NCI-H1417 (cell line): ENCODE measurements around the gene NDUFAB1.
"Not testable (repeated sequence)": the region's sequence is repeated elsewhere in the genome, so short reads cannot be mapped to it uniquely, and the experiment has no call there.

Experiments used
- DNase-seq, 3 experiments: peaks; one replicate each; lab custom pipeline; 2025; lab: John Stamatoyannopoulos, UW

Gene NDUFAB1

GRCh38 chr16:23595951-23596720, at the start of gene NDUFAB1:
TSS of gene NDUFAB1 (minus strand) at chr16:23596316. CDS start at chr16:23596290, 26 bp downstream.
- peak; percentile 77 to 89 (median 88) for DNase-seq

DNA sequence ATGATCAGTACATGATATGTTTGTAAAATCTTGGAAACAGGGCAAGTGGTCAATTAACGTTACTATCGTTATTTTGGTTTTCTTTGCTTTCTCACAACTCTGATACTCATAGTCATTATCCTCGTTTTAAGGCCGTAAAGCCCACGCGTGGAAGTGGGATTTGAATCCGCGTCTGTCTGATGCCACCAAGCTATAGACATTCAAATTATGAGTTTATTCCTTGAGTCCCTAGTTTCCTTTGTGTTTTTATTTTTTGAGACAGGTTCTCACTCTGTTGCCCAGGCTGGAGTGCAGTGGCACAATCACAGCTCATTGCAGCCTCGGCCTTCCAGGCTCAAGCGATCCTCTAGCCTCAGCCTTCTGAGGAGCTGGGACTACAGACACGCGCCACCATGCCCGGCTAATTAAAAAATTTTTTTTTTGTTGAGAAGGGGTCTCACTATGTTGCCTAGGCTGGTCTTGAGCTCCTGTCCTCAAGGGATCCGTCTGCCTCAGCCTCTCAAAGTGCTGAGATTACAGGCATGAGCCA, 46.2 kb upstream of the NDUFAB1 start:
- no peak for DNase-seq

GRCh38 chr16:23640931-23641765, 45.0 kb upstream of the NDUFAB1 start, which contains the start of the genes DCTN5 and PALB2:
TSS of gene DCTN5 (plus strand) at chr16:23641466. CDS start at chr16:23641543, 77 bp downstream.
TSS of gene PALB2 (minus strand) at chr16:23641310. CDS start at chr16:23641157, 153 bp downstream.
- DNase-seq, result peak; percentile 81 to 95 (median 92)

- DNase-seq, result no peak
These were observed 44.5 kb upstream of the NDUFAB1 start for GRCh38 chr16:23640615-23640930.

GRCh38 chr16:23635958-23636357, 39.8 kb upstream of the NDUFAB1 start:
- DNase-seq, result no peak

- DNase-seq, result no peak
These were observed 38.4 kb upstream of the NDUFAB1 start for GRCh38 chr16:23634461-23635036.

DNA sequence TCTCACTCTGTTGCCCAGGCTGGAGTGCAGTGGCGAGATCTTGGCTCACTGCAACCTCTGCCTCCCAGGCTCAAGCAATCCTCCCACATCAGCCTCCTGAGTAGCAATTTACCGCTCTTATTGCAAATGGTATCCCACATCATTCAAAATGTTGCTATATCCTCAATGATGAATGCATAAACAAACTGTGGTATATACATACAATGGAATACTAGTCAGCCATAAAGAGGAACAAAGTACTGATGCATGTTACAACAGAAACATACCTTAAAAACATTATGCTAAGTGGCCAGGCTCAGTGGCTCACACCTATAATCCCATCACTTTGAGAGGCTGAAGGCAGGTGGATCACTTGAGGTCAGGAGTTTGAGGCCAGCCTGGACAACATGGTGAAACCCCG, 35.8 kb upstream of the NDUFAB1 start:
- not testable (repeated sequence) for DNase-seq

- no peak for DNase-seq
These were observed 33.4 kb upstream of the NDUFAB1 start for GRCh38 chr16:23629516-23629915.

- no peak for DNase-seq
These were observed 28.0 kb upstream of the NDUFAB1 start for GRCh38 chr16:23624092-23624491.

DNA sequence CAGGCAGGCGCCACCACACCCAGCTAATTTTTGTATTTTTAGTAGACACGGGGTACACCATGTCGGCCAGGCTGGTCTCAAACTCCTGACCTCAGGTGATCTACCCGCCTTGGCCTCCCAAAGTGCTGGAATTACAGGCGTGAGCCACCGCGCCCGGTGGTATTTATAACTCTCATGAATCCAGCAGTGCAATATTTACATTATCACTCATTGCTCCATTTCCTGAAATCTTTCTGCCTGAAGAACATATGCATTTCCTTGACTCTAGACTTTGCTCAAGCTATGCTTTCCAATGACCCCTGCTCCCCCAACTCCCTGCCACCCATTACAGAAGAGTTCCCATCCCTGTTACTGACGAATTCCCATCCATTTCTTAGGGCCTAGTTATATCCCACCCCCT, 19.7 kb upstream of the NDUFAB1 start:
- DNase-seq, result no peak

- DNase-seq, result no peak
These were observed 15.8 kb upstream of the NDUFAB1 start for GRCh38 chr16:23611936-23612335.

DNA sequence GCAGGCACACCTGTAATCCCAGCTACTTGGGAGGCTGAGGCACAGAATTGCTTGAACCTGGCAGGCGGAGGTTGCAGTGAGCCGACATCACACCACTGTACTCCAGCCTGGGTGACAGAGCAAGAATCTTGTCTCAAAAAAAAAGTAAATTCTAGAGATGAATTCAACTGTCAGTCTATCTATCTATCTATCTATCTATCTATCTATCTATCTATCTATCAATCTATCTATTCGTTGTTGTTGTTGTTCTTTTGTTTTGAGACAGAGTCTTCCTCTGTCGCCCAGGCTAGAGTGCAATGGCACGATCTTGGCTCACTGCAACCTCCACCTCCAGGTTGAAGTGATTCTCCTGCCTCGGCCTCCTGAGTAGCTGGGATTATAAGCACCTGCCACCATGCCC, 14.8 kb upstream of the NDUFAB1 start:
- DNase-seq, result not testable (repeated sequence)

DNA sequence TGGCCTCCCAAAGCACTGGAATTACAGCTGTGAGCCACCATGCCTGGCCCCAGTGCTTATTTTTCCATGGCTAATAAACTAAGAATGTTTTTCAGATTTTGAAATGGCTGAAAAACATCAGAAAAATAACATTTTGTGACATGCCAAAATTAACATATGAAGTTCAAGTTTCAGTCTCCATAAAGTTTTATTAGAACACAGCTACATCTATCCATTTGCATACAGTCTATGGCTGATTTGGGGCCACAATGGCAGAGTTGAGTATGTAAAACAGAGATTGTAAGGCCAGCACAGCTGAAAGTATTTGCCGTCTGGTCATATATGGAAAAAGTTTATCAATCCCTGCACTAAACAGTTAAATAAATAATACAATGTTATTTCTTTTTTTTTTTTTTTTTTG, 13.8 kb upstream of the NDUFAB1 start:
- DNase-seq, result no peak

GRCh38 chr16:23608194-23608593, 12.1 kb upstream of the NDUFAB1 start:
- no peak for DNase-seq

DNA sequence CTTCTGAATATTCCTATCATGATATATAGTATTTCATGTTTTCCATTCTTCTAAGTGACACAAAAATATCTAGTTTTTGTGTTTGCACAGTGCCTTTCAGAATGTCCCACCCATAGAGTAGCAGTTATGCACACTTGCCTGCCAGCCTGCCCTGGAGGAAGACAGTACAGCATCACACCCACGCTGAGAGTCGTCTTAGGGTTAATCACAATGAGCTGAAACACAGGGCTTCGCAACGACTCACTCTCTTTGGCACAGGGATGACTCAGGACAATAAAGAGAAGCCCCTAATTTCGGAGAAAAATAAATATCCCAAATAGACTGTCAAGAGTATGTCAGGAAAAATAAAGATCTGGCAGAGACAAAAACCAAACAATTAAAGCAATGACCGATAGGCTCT, 11.6 kb upstream of the NDUFAB1 start:
- DNase-seq, result no peak

- DNase-seq, result peak in 1 of 3 experiments; percentile 4
These were observed 1.1 kb upstream of the NDUFAB1 start for GRCh38 chr16:23597003-23597756.

- DNase-seq, result peak in 1 of 3 experiments; percentile 38
These were observed 718 bp downstream of the NDUFAB1 start for GRCh38 chr16:23595246-23595950.

DNA sequence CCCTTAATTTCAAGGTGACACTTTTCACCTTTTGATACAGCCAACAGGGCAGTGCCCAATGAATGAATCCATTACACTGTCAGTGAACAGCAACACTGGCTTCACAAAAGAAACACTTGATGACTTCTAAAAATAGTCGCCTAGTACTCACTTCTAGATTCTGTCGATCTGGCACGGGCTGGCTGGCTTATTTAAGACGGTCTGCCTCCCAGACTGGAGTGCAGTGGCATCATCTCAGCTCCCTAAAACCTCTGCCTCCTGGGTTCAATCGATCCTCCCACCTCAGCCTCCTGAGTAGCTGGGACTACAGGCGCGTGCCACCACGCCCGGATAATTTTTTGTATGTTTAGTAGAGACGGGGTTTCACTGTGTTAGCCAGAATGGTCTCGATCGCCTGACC, 1.9 kb downstream of the NDUFAB1 start:
- DNase-seq, result no peak

- DNase-seq, result no peak
These were observed 5.9 kb downstream of the NDUFAB1 start for GRCh38 chr16:23590181-23590580.

GRCh38 chr16:23587726-23588125, 8.4 kb downstream of the NDUFAB1 start:
- DNase-seq, result no peak
